ENCODE data around the gene GLIS1.

GRCh38 chr1:53691326-53691725 is 47.6 kb downstream of the GLIS1 start:
- TF ChIP-seq CTCF (IDR thresholded peaks at IDR 0.05) (no peak), POLR2A (IDR thresholded peaks at IDR 0.05) (no peak)

All from heart left ventricle (tissue), 13 donors.